Smooth muscle cell (in vitro differentiated cells): Measurements from ENCODE around the gene MAPKAPK2. TPM values are rescaled to one million over a fixed set of nuclear protein-coding genes. Genes with fewer than 3 reads are reported as not detected.

Experiments
- DNase-seq: peaks from one replicate; lab custom pipeline; 2025; ENCODE audit not compliant: unreplicated experiment; lab: John Stamatoyannopoulos, UW
- H2AFZ ChIP-seq: fragments of 200-600 bp; sonication (generic); 2 replicates; pipeline ENCODE4 v1.6.0; 2016; ENCODE audit warnings: antibody characterized with exemption, low read depth, mild to moderate bottlenecking
- H3F3A ChIP-seq: fragments of 200-600 bp; sonication (generic); 2 replicates; pipeline ENCODE4 v1.6.0; 2017; ENCODE audit warnings: antibody characterized with exemption, low read depth
- H3K27ac ChIP-seq: fragments of 200-600 bp; sonication (generic); 2 replicates; pipeline ENCODE4 v1.5.1; 2016; ENCODE audit warnings: low read depth, mild to moderate bottlenecking
- H3K27me3 ChIP-seq: fragments of 200-600 bp; sonication (generic); 2 replicates; pipeline ENCODE4 v1.6.1; 2016; ENCODE audit warnings: low read depth, mild to moderate bottlenecking
- H3K36me3 ChIP-seq: fragments of 200-600 bp; sonication (generic); 2 replicates; pipeline ENCODE4 v1.5.1; 2016; ENCODE audit warnings: low read depth
- H3K4me1 ChIP-seq: fragments of 200-600 bp; sonication (generic); 2 replicates; pipeline ENCODE4 v1.5.1; 2016; ENCODE audit warnings: low read depth
- H3K4me2 ChIP-seq: fragments of 200-600 bp; sonication (generic); 2 replicates; pipeline ENCODE4 v1.6.0; 2016; ENCODE audit warnings: mild to moderate bottlenecking
- H3K4me3 ChIP-seq: fragments of 200-600 bp; sonication (generic); 2 replicates; pipeline ENCODE4 v1.5.1; 2016; ENCODE audit warnings: mild to moderate bottlenecking
- H3K79me2 ChIP-seq: fragments of 200-600 bp; sonication (generic); 2 replicates; pipeline ENCODE4 v1.6.0; 2016; ENCODE audit warnings: low read depth, mild to moderate bottlenecking
- H3K9ac ChIP-seq: fragments of 200-600 bp; sonication (generic); 2 replicates; pipeline ENCODE4 v1.6.0; 2016; ENCODE audit warnings: low read depth
- H3K9me3 ChIP-seq: fragments of 200-600 bp; sonication (generic); replicated peaks from 2 replicates; pipeline ENCODE4 v1.5.1; 2016; ENCODE audit warnings: low read depth
- H4K20me1 ChIP-seq: fragments of 200-600 bp; sonication (generic); 2 replicates; pipeline ENCODE4 v1.6.0; 2016; ENCODE audit warnings: low read depth
- WGBS: methylation state at CpG from one replicate; pipeline ENCODE4 v1.1.7; 2016; ENCODE audit warnings: low lambda C conversion rate; 5-methylcytosine and 5-hydroxymethylcytosine counted together
- polyA plus RNA-seq: library from polyadenylated mRNA; unstranded; fragments of >200 nt; fragmentation: Nextera tagmentation; extraction: Ambion mirVana; gene quantifications from 2 replicates; pipeline ENCODE4 v1.2.1, GENCODE V29; 2016
- total RNA-seq: library from RNA; depleted of rRNA; stranded (reverse); fragments of >200 nt; gene quantifications from 2 replicates; pipeline ENCODE4 v1.2.3, GENCODE V29; 2014
- TF ChIP-seq, protein P1 (sequence below): fragments of 200-600 bp; sonication (generic); IDR thresholded peaks from 2 replicates; pipeline ENCODE4 v1.5.1; 2017; ENCODE audit warnings: borderline replicate concordance, mild to moderate bottlenecking, antibody characterized with exemption; ENCODE audit not compliant: insufficient read depth, poor library complexity, severe bottlenecking

Gene MAPKAPK2
- total RNA-seq: 36.0 and 40.9 TPM in 2 replicates
- polyA plus RNA-seq: 14.3 and 16.9 TPM in 2 replicates

DNA sequence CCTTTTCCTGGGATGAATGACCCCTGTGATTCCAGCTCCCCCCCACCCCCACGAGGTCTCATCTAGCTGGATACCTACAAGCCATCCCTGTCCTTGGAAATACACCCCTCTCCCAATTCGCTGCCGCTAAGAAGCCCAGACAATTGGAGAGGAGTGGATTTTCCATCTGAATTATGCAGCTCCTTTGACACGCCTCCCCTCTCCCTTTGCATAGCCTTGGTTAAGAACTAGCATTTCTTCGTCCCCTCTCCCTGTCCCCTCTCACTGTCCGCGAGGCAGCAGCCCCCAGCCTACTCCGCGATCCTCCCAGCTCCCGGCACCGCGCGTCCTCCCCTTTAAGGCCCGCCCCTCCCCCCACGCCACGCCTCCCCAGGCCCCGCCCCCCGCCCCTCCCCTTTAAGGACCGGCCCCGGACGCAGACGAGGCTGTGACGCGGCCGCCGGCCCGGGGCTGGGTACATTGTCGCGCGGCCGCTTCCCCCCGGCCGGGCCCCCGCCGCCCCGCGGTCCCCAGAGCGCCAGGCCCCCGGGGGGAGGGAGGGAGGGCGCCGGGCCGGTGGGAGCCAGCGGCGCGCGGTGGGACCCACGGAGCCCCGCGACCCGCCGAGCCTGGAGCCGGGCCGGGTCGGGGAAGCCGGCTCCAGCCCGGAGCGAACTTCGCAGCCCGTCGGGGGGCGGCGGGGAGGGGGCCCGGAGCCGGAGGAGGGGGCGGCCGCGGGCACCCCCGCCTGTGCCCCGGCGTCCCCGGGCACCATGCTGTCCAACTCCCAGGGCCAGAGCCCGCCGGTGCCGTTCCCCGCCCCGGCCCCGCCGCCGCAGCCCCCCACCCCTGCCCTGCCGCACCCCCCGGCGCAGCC is at the start of gene MAPKAPK2:
Gene MAPKAPK2 (plus strand): TSS at position 428 of the 856 bp plus-strand sequence. CDS start 325 bp downstream, at position 753.
- H4K20me1 ChIP-seq: peaks cover 42% of the 10 kb centered on the region
- peaks cover 10% of the 10 kb centered on the region for H3K27me3 ChIP-seq
- H2AFZ ChIP-seq: peak within 1 kb of the TSS; percentile 30
- DNase-seq: peak; percentile 69
- peak within 1 kb of the TSS; percentile 72 for H3K4me3 ChIP-seq
- H3K79me2 ChIP-seq: peaks cover 40% of the 10 kb centered on the region
- no peaks in the 10 kb centered on the region for H3K9me3 ChIP-seq
- H3F3A ChIP-seq: no peaks in the 10 kb centered on the region
- WGBS: 1% methylated on average over 9 of the region's 82 CpGs
- TF ChIP-seq, protein P1, sequence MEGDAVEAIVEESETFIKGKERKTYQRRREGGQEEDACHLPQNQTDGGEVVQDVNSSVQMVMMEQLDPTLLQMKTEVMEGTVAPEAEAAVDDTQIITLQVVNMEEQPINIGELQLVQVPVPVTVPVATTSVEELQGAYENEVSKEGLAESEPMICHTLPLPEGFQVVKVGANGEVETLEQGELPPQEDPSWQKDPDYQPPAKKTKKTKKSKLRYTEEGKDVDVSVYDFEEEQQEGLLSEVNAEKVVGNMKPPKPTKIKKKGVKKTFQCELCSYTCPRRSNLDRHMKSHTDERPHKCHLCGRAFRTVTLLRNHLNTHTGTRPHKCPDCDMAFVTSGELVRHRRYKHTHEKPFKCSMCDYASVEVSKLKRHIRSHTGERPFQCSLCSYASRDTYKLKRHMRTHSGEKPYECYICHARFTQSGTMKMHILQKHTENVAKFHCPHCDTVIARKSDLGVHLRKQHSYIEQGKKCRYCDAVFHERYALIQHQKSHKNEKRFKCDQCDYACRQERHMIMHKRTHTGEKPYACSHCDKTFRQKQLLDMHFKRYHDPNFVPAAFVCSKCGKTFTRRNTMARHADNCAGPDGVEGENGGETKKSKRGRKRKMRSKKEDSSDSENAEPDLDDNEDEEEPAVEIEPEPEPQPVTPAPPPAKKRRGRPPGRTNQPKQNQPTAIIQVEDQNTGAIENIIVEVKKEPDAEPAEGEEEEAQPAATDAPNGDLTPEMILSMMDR: no peak
- peak within 1 kb of the TSS; percentile 100 for H3K4me2 ChIP-seq
- H3K9ac ChIP-seq: peak within 1 kb of the TSS; percentile 93
- peaks cover 34% of the 10 kb centered on the region for H3K4me1 ChIP-seq
- H3K36me3 ChIP-seq: no peaks in the 10 kb centered on the region
- peak within 1 kb of the TSS; percentile 91 for H3K27ac ChIP-seq

DNA sequence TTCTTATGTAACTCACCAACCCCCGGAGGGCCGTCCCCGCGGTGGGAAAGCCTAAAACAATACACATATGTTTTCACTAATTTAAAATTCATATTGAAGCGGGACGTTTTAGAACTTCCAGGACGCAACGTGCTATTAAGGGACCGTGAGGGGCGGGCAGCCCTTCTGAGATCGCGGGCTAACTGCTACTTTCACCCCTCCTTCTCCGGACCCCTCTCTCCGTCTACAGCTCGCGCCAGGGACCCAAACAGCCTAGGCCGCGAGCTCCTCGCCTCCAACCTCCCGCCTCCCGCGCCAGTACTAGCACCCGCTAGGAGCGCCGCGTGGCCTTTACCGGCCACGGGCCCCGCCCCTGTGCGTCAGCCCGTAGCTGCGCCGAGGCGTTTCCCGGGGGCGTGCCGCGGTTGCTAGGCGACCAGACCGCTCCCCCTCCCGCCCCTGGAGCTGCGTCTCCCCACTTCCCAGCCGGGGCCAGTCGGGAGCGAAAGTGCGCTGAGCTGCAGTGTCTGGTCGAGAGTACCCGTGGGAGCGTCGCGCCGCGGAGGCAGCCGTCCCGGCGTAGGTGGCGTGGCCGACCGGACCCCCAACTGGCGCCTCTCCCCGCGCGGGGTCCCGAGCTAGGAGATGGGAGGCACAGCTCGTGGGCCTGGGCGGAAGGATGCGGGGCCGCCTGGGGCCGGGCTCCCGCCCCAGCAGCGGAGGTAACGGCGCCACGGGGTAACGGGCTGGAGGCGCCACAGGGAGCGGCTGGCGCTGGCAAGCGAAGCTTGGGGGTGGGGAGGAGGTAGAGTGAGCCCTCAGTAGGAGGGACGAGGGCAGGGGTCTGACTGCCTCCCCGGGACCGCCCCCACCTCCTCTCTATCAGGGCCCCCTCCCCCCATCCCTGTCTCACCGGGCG is 49.4 kb upstream of the MAPKAPK2 start, which contains the start of gene DYRK3:
Gene DYRK3 (plus strand): TSS at position 457 of the 898 bp plus-strand sequence. CDS start 168 bp downstream, at position 625.
- DNase-seq: peak; percentile 87
- H3K4me2 ChIP-seq: peak within 1 kb of the TSS; percentile 91
- no peaks in the 10 kb centered on the region for H3K36me3 ChIP-seq
- H3K4me1 ChIP-seq: peaks cover 30% of the 10 kb centered on the region
- peaks cover 8% of the 10 kb centered on the region for H4K20me1 ChIP-seq
- H2AFZ ChIP-seq: peak within 1 kb of the TSS; percentile 87
- TF ChIP-seq, protein P1: no peak
- 2% methylated on average over 76 of the region's 84 CpGs for whole genome bisulfite sequencing
- peak within 1 kb of the TSS; percentile 87 for H3K27ac ChIP-seq
- H3F3A ChIP-seq: no peaks in the 10 kb centered on the region
- peak within 1 kb of the TSS; percentile 93 for H3K9ac ChIP-seq
- H3K27me3 ChIP-seq: no peaks in the 10 kb centered on the region
- H3K9me3 ChIP-seq: no peaks in the 10 kb centered on the region
- H3K79me2 ChIP-seq: no peaks in the 10 kb centered on the region
- H3K4me3 ChIP-seq: peak within 1 kb of the TSS; percentile 87

GRCh38 chr1:206635978-206636345 is 48.7 kb upstream of the MAPKAPK2 start:
- H3K4me1 ChIP-seq: peaks cover 30% of the 10 kb centered on the region

More at GRCh38 chr1:206635978-206636345, 48.7 kb upstream of the MAPKAPK2 start:
- DNase-seq: no peak
- H4K20me1 ChIP-seq: peaks cover 8% of the 10 kb centered on the region
- peak overlapping the region; percentile 93 for H3K9ac ChIP-seq
- no peaks in the 10 kb centered on the region for H3K79me2 ChIP-seq
- no peaks in the 10 kb centered on the region for H3F3A ChIP-seq
- peak overlapping the region; percentile 69 for H3K27ac ChIP-seq
- no peaks in the 10 kb centered on the region for H3K27me3 ChIP-seq
- H3K4me2 ChIP-seq: peak overlapping the region; percentile 91
- H2AFZ ChIP-seq: peak overlapping the region; percentile 87
- peak overlapping the region; percentile 87 for H3K4me3 ChIP-seq
- TF ChIP-seq, protein P1: no peak
- no peaks in the 10 kb centered on the region for H3K36me3 ChIP-seq
- 4% methylated on average over 14 of the region's 14 CpGs for WGBS
- H3K9me3 ChIP-seq: no peaks in the 10 kb centered on the region
